H1 (cell line): ENCODE data around the gene CTIF. TPM values are rescaled to one million over a fixed set of nuclear protein-coding genes. Genes with fewer than 3 reads are reported as not detected.

ENCODE experiments used
- CTCF ChIA-PET: fragments of 300-600 bp; sonication (Branson Sonifier 250); formaldehyde crosslinking; loops from one replicate; lab custom pipeline; 2021; ENCODE audit not compliant: partially characterized antibody; lab: Charles Lee
- POLR2A ChIA-PET: fragments of 300-600 bp; sonication (Branson Sonifier 250); formaldehyde crosslinking; loops from one replicate; lab custom pipeline; 2021; ENCODE audit warnings: inconsistent platforms; ENCODE audit not compliant: partially characterized antibody; lab: Charles Lee
- DNase-seq, 2 experiments: peaks; one replicate each; pipeline versions ENCODE4 v3.0.0 to v3.0.0-alpha.2; 2010 to 2022; ENCODE audit warnings: low spot score in 2 of 2, low read depth in 1 of 2, mixed read lengths in 1 of 2
- FAIRE-seq: peaks from 2 replicates; lab custom pipeline; 2011; peaks lifted over from hg19 to GRCh38; lab: Jason Lieb, UNC
- H2AFZ ChIP-seq: 2 replicates; pipeline ENCODE4 v1.8.1; 2012; ENCODE audit warnings: low read length, inconsistent platforms
- H2AK5ac ChIP-seq: 2 replicates; pipeline ENCODE4 v1.6.1; 2013; ENCODE audit warnings: low read depth, low read length
- H2BK120ac ChIP-seq: replicated peaks from 2 replicates; pipeline ENCODE3; 2013; ENCODE audit warnings: low read depth, low read length, inconsistent platforms
- H2BK12ac ChIP-seq: 2 replicates; pipeline ENCODE4 v1.6.1; 2013; ENCODE audit warnings: low read depth, low read length
- H2BK15ac ChIP-seq: 2 replicates; pipeline ENCODE4 v1.6.1; 2013; ENCODE audit warnings: low read length
- H2BK20ac ChIP-seq: 2 replicates; pipeline ENCODE4 v1.6.1; 2013; ENCODE audit warnings: low read length
- H2BK5ac ChIP-seq: 2 replicates; pipeline ENCODE4 v1.6.1; 2013; ENCODE audit warnings: low read depth, low read length
- H3K14ac ChIP-seq: 2 replicates; pipeline ENCODE4 v1.6.1; 2013; ENCODE audit warnings: inconsistent platforms; ENCODE audit not compliant: insufficient read length
- H3K18ac ChIP-seq: 2 replicates; pipeline ENCODE4 v1.6.1; 2013; ENCODE audit warnings: low read length; ENCODE audit errors: extremely low read depth
- H3K23ac ChIP-seq: 2 replicates; pipeline ENCODE4 v1.6.1; 2013; ENCODE audit warnings: inconsistent platforms; ENCODE audit not compliant: insufficient read length
- H3K23me2 ChIP-seq: 2 replicates; pipeline ENCODE4 v1.6.1; 2013; ENCODE audit warnings: low read depth, low read length
- H3K27ac ChIP-seq: 2 replicates; pipeline ENCODE4 v1.6.1; 2011; ENCODE audit warnings: low read depth, low read length, inconsistent platforms
- H3K27me3 ChIP-seq, 4 experiments: replicated peaks in 1 of 4; 1 replicate in 1 of 4; 2 replicates in 3 of 4; pipeline versions ENCODE4 v1.6.1 to v1.8.1; 2011 to 2013; ENCODE audit warnings: low read length in 3 of 4, mild to moderate bottlenecking in 3 of 4, inconsistent platforms in 2 of 4, mixed read lengths in 2 of 4, moderate library complexity in 1 of 4; ENCODE audit not compliant: control insufficient read depth in 3 of 4, insufficient read depth in 3 of 4; ENCODE audit errors: extremely low read depth in 1 of 4
- H3K36me3 ChIP-seq, 4 experiments: 2 replicates each; pipeline versions ENCODE4 v1.6.1 to v1.8.1; 2011 to 2013; ENCODE audit warnings: mild to moderate bottlenecking in 4 of 4, low read length in 3 of 4, moderate library complexity in 2 of 4, control low read depth in 1 of 4, inconsistent platforms in 1 of 4; ENCODE audit not compliant: insufficient read depth in 4 of 4, control insufficient read depth in 2 of 4
- H3K4ac ChIP-seq: replicated peaks from 2 replicates; pipeline ENCODE3; 2013; ENCODE audit warnings: low read length, low read depth, mixed read lengths, inconsistent platforms; ENCODE audit not compliant: insufficient read length
- H3K4me1 ChIP-seq, 4 experiments: replicated peaks in 1 of 4; 1 replicate in 1 of 4; 2 replicates in 3 of 4; pipeline versions ENCODE4 v1.6.1 to v1.8.1; 2011 to 2013; ENCODE audit warnings: low read length in 3 of 4, inconsistent platforms in 2 of 4, mixed read lengths in 1 of 4; ENCODE audit not compliant: insufficient read depth in 4 of 4, control insufficient read depth in 3 of 4
- H3K4me2 ChIP-seq, 2 experiments: 2 replicates each; pipeline versions ENCODE4 v1.6.1 to v1.8.1; 2011 to 2013; ENCODE audit warnings: low read depth in 2 of 2, low read length in 2 of 2, control low read depth in 1 of 2, inconsistent platforms in 1 of 2, mild to moderate bottlenecking in 1 of 2; ENCODE audit not compliant: insufficient read depth in 1 of 2
- H3K4me3 ChIP-seq, 4 experiments: fragments of 200-600, 300-600 bp in 1 of 4; sonication (generic), shearing (Covaris generic), sonication (Bioruptor Twin) in 1 of 4; 2 replicates each; pipeline versions ENCODE4 v1.5.1 to v1.8.1; 2011 to 2016; ENCODE audit warnings: low read length in 4 of 4, low read depth in 3 of 4, control low read depth in 2 of 4, inconsistent platforms in 2 of 4, mild to moderate bottlenecking in 2 of 4, mixed read lengths in 1 of 4, moderate library complexity in 1 of 4; ENCODE audit not compliant: insufficient read depth in 2 of 4; ENCODE audit errors: extremely low read depth in 1 of 4
- H3K56ac ChIP-seq: replicated peaks from 2 replicates; pipeline ENCODE3; 2013; ENCODE audit warnings: low read depth, mild to moderate bottlenecking, mixed read lengths, low read length, inconsistent platforms; ENCODE audit not compliant: insufficient read length
- H3K79me1 ChIP-seq: 2 replicates; pipeline ENCODE4 v1.6.1; 2013; ENCODE audit warnings: low read depth, low read length, control low read depth
- H3K79me2 ChIP-seq, 2 experiments: 2 replicates each; pipeline versions ENCODE4 v1.6.1 to v1.8.1; 2012 to 2013; ENCODE audit warnings: low read length in 2 of 2, mild to moderate bottlenecking in 2 of 2, inconsistent platforms in 1 of 2; ENCODE audit not compliant: insufficient read depth in 2 of 2, control insufficient read depth in 1 of 2
- H3K9ac ChIP-seq, 4 experiments: replicated peaks in 1 of 4; 1 replicate in 1 of 4; 2 replicates in 3 of 4; pipeline versions ENCODE4 v1.6.1 to v1.8.1; 2011 to 2013; ENCODE audit warnings: low read depth in 3 of 4, low read length in 3 of 4, control low read depth in 2 of 4, mild to moderate bottlenecking in 2 of 4, moderate library complexity in 2 of 4, inconsistent platforms in 1 of 4; ENCODE audit errors: extremely low read depth in 1 of 4
- H3K9me3 ChIP-seq, 2 experiments: 2 replicates each; pipeline versions ENCODE4 v1.6.1 to v1.8.1; 2012 to 2013; ENCODE audit warnings: mild to moderate bottlenecking in 2 of 2, moderate library complexity in 2 of 2, control low read depth in 1 of 2, inconsistent platforms in 1 of 2, low read depth in 1 of 2, low read length in 1 of 2, mixed read lengths in 1 of 2; ENCODE audit not compliant: insufficient read depth in 2 of 2
- H4K20me1 ChIP-seq, 2 experiments: replicated peaks in 1 of 2; 2 replicates each; pipeline versions ENCODE3 to v1.8.1; 2011 to 2013; ENCODE audit warnings: inconsistent platforms in 2 of 2, low read length in 2 of 2, mild to moderate bottlenecking in 1 of 2; ENCODE audit not compliant: insufficient read depth in 2 of 2, control insufficient read depth in 1 of 2
- H4K5ac ChIP-seq: 2 replicates; pipeline ENCODE4 v1.6.1; 2013; ENCODE audit warnings: low read length, low read depth, mixed read lengths, inconsistent platforms; ENCODE audit not compliant: insufficient read length
- H4K8ac ChIP-seq: 2 replicates; pipeline ENCODE4 v1.8.0; 2013; ENCODE audit warnings: mild to moderate bottlenecking, moderate library complexity, low read length, inconsistent platforms; ENCODE audit not compliant: insufficient read depth; ENCODE audit errors: extremely low read depth
- H4K91ac ChIP-seq: replicated peaks from 2 replicates; pipeline ENCODE3; 2013; ENCODE audit warnings: low read length, mixed read lengths, inconsistent platforms; ENCODE audit not compliant: insufficient read length
- BCL11A ChIP-seq, 2 experiments: IDR thresholded peaks; one replicate each; pipeline ENCODE4 v1.6.1; 2011; ENCODE audit warnings: low read depth in 2 of 2, low read length in 2 of 2, mild to moderate bottlenecking in 2 of 2
- SAP30 ChIP-seq: fragments of 300-600 bp; sonication (generic); IDR thresholded peaks from 2 replicates; pipeline ENCODE4 v1.7.1; 2012; ENCODE audit warnings: low read length, moderate library complexity, mild to moderate bottlenecking, inconsistent platforms; ENCODE audit not compliant: insufficient read depth, insufficient replicate concordance
- TAF7 ChIP-seq: optimal IDR thresholded peaks from 2 replicates; pipeline ENCODE3; 2011; ENCODE audit warnings: low read depth, mild to moderate bottlenecking, inconsistent platforms, low read length, moderate library complexity, borderline replicate concordance
- TCF12 ChIP-seq: IDR thresholded peaks from 2 replicates; pipeline ENCODE4 v1.6.1; 2011; ENCODE audit warnings: low read depth, mild to moderate bottlenecking, low read length
- WGBS, 2 experiments: shearing (Covaris generic) in 1 of 2; methylation state at CpG; one replicate each; pipeline versions ENCODE4 v1.1.6 to v1.1.7; 2013 to 2015; ENCODE audit warnings: low lambda C conversion rate in 2 of 2, mixed read lengths in 2 of 2, inconsistent platforms in 1 of 2, low coverage in 1 of 2, missing lambda C conversion rate in 1 of 2; ENCODE audit not compliant: insufficient replicate concordance in 2 of 2, insufficient coverage in 1 of 2, insufficient read length in 1 of 2; ENCODE audit errors: extremely low coverage in 1 of 2, missing lambda C conversion rate in 1 of 2; 5-methylcytosine and 5-hydroxymethylcytosine counted together
- polyA plus RNA-seq, 7 experiments: library from polyadenylated mRNA; depleted of rRNA in 3 of 7; stranded (reverse) in 5 of 7; unstranded in 2 of 7; fragments of >200 nt in 5 of 7; fragments of 200-250 nt in 2 of 7; gene quantifications; 1 replicate in 5 of 7; 2 replicates in 1 of 7; 4 replicates in 1 of 7; pipeline versions ENCODE4 v1.2.1 to v1.2.3, GENCODE V29; 2011 to 2013; ENCODE audit warnings: missing spikeins in 2 of 7, mixed read lengths in 2 of 7
- total RNA-seq: library from RNA; stranded (reverse); fragmentation: NEBNext Ultra II Directional; extraction: Animal tissue kit (Norgen Biotek cat#: 25700); gene quantifications from 2 replicates; pipeline ENCODE4 v1.2.1, GENCODE V29; 2021

Gene CTIF
- total and polyA plus RNA-seq, 2 of the 8 experiments (the other 6 are each of a cell fraction or from before 2014, with no cell fraction given): 9.0 to 17.8 TPM

DNA sequence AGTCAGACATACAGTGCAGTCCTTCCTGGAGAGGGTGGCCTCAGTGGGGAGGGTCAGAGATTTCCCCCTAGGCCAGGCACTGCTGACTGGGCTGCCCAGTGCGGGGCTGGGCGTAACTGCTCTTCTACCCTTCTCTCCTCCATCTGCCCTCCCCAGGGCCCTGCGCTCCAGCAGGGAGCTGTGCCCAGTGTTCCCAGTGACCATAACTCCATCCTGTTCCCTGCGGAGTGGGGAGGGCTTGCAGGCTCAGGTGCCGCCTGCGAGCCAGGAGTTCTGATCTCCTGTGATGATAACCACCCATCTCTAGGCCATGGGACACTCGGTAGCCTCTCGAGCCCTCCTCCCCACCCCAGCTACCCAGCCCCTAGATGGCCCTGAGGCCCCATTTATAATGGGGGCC is 304.3 kb downstream of the CTIF start:
- Histone ChIP-seq H3K23me2 (peaks cover 6% of the 10 kb centered on the region; the same call in 1 of the 2 replicates), H2AK5ac (0 out of 2 replicates have a peak overlapping the region, but pooled peaks have one; percentile 57), H4K8ac (no peak overlapping the region), H3K23ac (no peak overlapping the region), H3K79me2 (no peaks in the 10 kb centered on the region), H4K20me1 (no peaks in the 10 kb centered on the region), H2AFZ (no peak overlapping the region), H2BK120ac (no peak overlapping the region), H3K4me1 (peaks cover 0 to 13% (median 8%) of the 10 kb centered on the region in 4 experiments; a peak in 6 of 7 replicates), H3K4me2 (no peak overlapping the region), H2BK5ac (0 out of 2 replicates have a peak overlapping the region, but pooled peaks have one; percentile 35), H3K4ac (peak overlapping the region; percentile 75), H3K4me3 (no peak overlapping the region), H3K14ac (no peak overlapping the region), H3K36me3 (no peaks in the 10 kb centered on the region), H4K5ac (no peak overlapping the region), H2BK15ac (no peak overlapping the region), H3K56ac (no peak overlapping the region), H3K9me3 (no peaks in the 10 kb centered on the region), H3K9ac (no peak overlapping the region), H3K27me3 (no peaks in the 10 kb centered on the region), H3K79me1 (no peaks in the 10 kb centered on the region), H3K18ac (no peak overlapping the region), H4K91ac (no peak overlapping the region), H3K27ac (no peak overlapping the region), H2BK20ac (no peak overlapping the region), H2BK12ac (no peak overlapping the region)
- ChIA-PET CTCF (no interaction called here), POLR2A (no interaction called here)
- FAIRE-seq: no peak
- no peak for DNase-seq
- no peak for TF ChIP-seq SAP30
- no peak for TF ChIP-seq TCF12
- no peak for TF ChIP-seq BCL11A (IDR thresholded peaks at IDR 0.05; ENCODE audit: low read depth in 2 of 2, low read length in 2 of 2)
- TF ChIP-seq TAF7: no peak
- WGBS, 2 experiments: 84% methylated on average over 8 of the region's 8 CpGs; no CpG with 5 or more reads in 1 of the 2 experiments
